SHP77 (cell line): ENCODE results near the gene TRAPPC10.
A peak's percentile ranks its signal among the peaks of the same experiment; 100 is the strongest.

Source experiments
- DNase-seq, 2 experiments: peaks; one replicate each; lab custom pipeline; 2025; lab: John Stamatoyannopoulos, UW

TRAPPC10 gene

GRCh38 chr21:44005071-44005470, 7.0 kb upstream of the TRAPPC10 start:
- DNase-seq: no peak

DNA sequence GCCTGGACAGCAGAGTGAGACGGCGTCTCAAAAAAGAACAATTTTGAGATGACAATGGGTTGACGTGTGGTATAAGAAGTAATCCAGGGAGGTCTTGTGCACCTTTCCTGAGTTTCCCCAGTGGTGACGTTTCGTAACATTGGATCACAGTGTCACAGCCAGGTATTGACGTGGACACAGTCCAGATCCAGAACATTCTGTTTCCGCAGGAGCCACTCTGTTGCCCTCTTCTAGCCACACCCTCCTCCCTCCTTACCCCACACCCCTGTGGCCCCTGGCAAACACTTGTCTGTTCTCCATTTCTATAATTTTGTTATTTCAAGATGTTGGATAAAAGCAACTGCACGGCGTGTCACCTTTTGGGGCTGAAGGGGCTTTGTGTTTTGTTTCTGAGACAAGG, 6.5 kb upstream of the TRAPPC10 start:
- DNase-seq: no peak

GRCh38 chr21:44006017-44006619, 6.0 kb upstream of the TRAPPC10 start:
- no peak for DNase-seq

DNA sequence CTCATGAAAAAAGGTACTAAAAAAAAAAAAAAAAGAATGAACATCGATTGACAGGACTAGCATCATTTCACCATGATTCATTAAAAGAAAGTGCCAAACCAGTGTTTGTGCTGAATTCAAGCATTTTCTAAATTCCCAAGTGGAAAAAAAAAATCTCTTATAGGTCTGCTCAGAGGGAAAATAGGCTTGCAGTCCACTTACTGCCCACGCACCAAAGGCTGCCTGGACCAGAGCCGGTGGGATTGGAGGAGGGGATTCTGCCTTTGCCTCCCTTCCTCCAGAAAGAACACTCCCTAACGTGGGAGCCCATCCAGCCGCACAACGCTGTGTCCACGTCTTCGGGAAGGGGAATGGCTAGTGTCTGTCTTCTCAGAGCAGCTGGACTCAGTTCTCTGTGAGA, 5.5 kb upstream of the TRAPPC10 start:
- no peak for DNase-seq

GRCh38 chr21:44010429-44010828, 1.7 kb upstream of the TRAPPC10 start:
- peak in 1 of 2 experiments; percentile 44 for DNase-seq

GRCh38 chr21:44011123-44011522, 986 bp upstream of the TRAPPC10 start:
- no peak for DNase-seq

GRCh38 chr21:44012474-44013379, 618 bp downstream of the TRAPPC10 start:
- DNase-seq: peak in 1 of 2 experiments; percentile 17

DNA sequence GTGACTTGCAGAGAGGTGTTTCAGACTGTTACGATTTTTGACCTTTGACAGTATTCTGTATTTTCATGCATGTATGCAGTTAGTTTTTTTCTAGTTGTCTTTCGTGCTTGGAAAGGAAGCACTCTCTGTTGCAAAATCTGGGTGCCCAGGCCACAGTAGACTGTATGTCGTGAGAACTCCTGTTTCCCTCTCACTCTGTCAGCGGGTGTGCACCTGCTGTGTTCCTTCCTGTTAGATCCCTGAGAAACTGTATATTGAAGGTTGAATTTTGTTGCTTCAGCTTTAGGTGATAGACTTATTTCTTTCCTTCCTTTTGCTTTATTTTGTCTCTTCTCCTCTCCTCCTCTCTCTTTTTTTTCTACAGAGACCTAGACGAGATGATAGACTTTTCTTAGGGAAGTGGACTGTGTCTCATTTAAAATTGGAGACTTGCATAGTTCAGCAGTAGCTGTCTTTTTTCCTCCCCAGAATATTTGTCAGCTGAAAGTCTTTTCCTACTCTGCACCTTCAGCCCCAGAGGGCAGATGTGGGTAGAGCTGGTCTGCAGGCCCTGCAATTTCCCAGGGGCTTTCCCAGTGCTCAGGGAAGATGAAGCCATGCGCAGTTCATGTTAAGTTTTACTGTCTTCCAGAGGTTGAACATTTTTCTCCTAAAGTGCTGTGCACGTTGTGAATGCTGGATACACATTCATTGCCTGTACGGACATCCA, 1.4 kb downstream of the TRAPPC10 start:
- peak in 1 of 2 experiments; percentile 5 for DNase-seq

- DNase-seq: no peak
Measured at GRCh38 chr21:44017601-44018000, 5.5 kb downstream of the TRAPPC10 start.

- DNase-seq: no peak
Measured at GRCh38 chr21:44018127-44018526, 6.0 kb downstream of the TRAPPC10 start.

DNA sequence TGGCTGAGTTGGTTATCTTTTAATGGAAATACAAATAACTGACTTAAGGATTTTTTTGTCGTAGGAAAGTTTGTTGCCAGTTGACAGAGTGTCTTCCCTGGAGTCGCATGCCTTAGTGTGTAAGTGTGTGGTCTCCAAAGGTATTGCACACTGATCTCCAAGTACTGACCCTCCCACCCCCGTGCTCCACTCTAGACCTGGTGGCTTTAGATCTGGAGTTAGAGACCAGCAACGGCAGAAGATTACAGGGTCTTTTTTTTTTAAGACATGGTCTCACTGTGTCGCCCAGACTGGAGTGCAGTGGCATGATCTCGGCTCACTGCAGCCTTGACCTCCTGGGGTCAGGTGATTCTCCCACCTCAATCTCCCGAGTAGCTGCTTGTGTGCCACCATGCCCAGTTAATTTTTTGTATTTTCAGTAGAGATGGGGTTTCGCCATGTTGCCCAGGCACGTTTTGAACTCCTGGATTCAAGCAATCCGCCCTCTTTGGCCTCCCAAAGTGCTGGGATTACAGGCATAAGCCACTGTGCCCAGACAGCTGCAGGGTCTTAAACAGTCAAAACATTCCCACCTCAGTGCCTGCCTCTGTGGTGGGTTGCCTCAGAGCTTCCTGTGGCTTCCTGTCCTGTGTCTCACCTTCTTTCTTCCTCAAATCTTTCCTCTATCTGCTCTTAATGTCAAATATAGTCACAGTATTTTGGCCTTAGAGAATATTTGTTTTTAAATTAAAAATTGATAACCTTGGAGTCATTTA, 6.9 kb downstream of the TRAPPC10 start:
- no peak for DNase-seq

DNA sequence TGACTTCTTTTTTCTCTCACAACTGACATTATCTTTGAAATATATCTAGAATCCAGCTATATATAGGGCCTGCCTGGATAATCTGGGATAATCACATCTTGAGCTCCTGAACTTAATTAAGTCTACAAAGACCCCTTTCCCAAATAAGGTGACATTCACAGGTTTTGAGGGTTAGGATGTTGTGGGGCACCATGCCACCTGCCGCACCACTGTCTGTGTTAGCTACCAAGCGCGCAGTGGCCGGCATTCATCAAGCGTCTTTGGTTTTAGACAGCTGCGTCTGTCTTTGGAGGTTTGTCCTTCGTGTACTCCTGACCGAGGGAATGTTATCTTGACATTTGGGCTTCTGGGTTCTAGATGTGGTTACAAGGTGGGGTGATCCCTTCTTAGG, 7.5 kb downstream of the TRAPPC10 start:
- no peak for DNase-seq

- DNase-seq: no peak
Measured at GRCh38 chr21:44020551-44020950, 8.4 kb downstream of the TRAPPC10 start.

- no peak for DNase-seq
Measured at GRCh38 chr21:44021064-44021463, 9.0 kb downstream of the TRAPPC10 start.

DNA sequence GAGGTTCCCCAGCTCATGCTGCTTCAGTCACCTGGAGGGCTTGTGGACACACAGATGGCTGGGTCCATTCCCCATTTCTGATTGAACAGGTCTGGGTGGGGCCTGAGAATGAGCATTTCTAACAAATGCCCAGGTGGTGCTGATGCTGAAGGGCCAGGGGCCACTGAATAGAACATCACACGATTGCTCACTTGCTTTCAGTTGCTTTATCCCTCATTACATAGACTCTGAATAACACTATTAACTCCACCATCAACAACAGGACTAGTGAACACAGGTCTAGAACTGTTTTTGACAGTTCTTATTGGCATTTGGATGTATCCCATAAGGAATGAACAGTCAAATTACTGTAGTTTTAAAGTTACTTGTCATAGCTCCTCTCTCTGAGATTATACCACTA, 12.1 kb downstream of the TRAPPC10 start:
- no peak for DNase-seq

DNA sequence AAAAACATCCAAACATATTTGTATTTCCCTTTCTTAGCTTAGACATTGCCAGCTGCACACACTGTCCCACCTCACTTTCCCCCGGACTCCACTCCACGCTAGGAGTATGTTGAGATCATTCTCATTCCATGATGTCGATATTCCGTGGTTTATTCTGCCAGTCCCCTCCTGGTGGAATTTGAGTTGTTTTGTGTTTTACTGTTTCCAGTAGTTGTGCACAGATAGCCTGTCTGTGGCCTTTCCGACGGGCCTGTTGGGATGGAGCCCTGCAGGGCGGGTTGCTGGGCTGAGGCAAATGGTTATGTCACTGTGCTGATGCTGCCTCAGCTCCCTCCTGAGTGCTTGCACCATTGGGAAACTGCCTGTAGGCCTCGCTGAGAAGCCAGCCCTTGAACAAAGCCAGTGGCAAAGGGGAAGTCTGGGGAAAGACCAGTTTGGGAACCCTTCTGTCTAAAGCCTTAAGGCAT, 12.8 kb downstream of the TRAPPC10 start:
- no peak for DNase-seq

DNA sequence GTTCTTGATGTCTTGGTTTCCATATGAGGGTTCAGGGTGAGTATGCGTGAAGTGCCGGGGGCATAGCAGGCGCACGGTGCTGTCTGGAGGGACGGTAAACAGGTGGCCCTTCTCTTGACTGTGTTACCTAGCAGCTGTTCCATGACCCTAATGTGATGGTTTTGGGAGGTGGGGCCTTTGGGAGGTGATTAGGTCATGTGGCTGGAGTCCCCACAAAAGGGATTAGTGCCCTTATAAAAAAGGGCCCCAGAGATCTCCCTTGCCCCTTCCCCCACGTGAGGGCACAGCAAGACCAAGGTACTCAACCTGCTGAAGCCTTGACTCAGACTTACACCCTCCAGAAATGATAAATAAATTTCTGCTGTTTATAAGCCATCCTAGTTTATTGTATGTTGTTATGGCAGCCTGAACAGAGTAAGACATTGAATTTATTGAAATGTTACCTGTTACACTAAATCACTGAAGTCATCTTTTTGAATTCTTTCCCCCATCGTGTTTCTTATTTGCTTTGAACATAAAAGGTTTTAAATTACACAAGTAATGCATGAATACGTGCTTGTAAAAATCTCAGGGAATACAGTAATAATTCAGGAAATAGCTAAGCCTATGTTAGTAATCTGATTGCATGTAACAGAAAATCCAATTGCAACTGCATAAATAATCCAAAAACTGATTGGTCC, 15.6 kb downstream of the TRAPPC10 start:
- no peak for DNase-seq

GRCh38 chr21:44028287-44028659, 16.2 kb downstream of the TRAPPC10 start:
- DNase-seq: no peak

GRCh38 chr21:44029460-44030087, 17.5 kb downstream of the TRAPPC10 start:
- no peak for DNase-seq

DNA sequence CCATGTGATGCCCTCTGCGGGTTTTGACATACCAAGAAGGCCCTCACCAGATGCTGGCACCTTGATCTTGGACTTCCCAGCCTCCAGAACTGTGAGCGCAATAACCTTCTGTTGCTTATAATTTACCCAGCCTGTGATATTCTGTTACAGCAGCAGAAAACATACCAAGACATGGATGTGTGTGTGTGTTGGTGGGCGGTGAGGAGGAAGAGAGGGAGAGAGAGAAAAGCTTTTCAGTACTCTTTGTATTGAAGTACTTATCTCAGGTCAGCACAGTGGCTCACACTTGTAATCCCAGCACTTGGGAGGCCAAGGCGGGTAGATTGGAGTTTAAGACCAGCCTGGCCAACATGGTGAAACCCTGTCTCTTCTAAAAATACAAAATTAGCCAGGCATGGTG, 23.1 kb downstream of the TRAPPC10 start:
- no peak for DNase-seq

DNA sequence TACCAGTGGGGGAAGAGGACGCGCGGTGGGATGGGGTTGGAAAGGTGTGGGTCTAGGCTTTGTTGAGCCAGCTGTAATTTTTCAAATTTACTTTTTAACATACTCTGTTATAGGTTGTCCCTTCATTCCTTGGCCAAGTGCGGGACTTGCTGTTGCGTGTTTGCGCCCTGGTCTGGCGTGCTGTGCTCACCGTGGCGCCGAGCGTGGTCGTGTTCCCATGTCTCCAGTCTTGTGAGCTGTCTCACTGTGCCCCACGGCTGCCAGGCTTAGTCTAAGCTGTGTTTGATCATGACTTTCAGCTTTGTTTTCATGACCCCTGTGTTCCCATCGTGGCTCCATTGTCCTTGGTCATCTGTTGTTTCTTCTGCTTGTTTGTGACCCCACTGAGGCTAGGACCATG, 26.0 kb downstream of the TRAPPC10 start:
- no peak for DNase-seq
